H1 (cell line): ENCODE measurements around the gene RAB31. TPM values are rescaled to one million over a fixed set of nuclear protein-coding genes. Genes with fewer than 3 reads are reported as not detected.
A peak's percentile ranks its signal among the peaks of the same experiment; 100 is the strongest.

Experiments used
- CTCF ChIA-PET: fragments of 300-600 bp; sonication (Branson Sonifier 250); formaldehyde crosslinking; loops from one replicate; lab custom pipeline; 2021; ENCODE audit not compliant: partially characterized antibody; lab: Charles Lee
- POLR2A ChIA-PET: fragments of 300-600 bp; sonication (Branson Sonifier 250); formaldehyde crosslinking; loops from one replicate; lab custom pipeline; 2021; ENCODE audit warnings: inconsistent platforms; ENCODE audit not compliant: partially characterized antibody; lab: Charles Lee
- DNase-seq, 2 experiments: peaks; one replicate each; pipeline versions ENCODE4 v3.0.0 to v3.0.0-alpha.2; 2010 to 2022; ENCODE audit warnings: low spot score in 2 of 2, low read depth in 1 of 2, mixed read lengths in 1 of 2
- FAIRE-seq: peaks from 2 replicates; lab custom pipeline; 2011; peaks lifted over from hg19 to GRCh38; lab: Jason Lieb, UNC
- H2AFZ ChIP-seq: 2 replicates; pipeline ENCODE4 v1.8.1; 2012; ENCODE audit warnings: low read length, inconsistent platforms
- H2AK5ac ChIP-seq: 2 replicates; pipeline ENCODE4 v1.6.1; 2013; ENCODE audit warnings: low read depth, low read length
- H2BK120ac ChIP-seq: replicated peaks from 2 replicates; pipeline ENCODE3; 2013; ENCODE audit warnings: low read depth, low read length, inconsistent platforms
- H2BK12ac ChIP-seq: 2 replicates; pipeline ENCODE4 v1.6.1; 2013; ENCODE audit warnings: low read depth, low read length
- H2BK15ac ChIP-seq: 2 replicates; pipeline ENCODE4 v1.6.1; 2013; ENCODE audit warnings: low read length
- H2BK20ac ChIP-seq: 2 replicates; pipeline ENCODE4 v1.6.1; 2013; ENCODE audit warnings: low read length
- H2BK5ac ChIP-seq: 2 replicates; pipeline ENCODE4 v1.6.1; 2013; ENCODE audit warnings: low read depth, low read length
- H3K14ac ChIP-seq: 2 replicates; pipeline ENCODE4 v1.6.1; 2013; ENCODE audit warnings: inconsistent platforms; ENCODE audit not compliant: insufficient read length
- H3K18ac ChIP-seq: 2 replicates; pipeline ENCODE4 v1.6.1; 2013; ENCODE audit warnings: low read length; ENCODE audit errors: extremely low read depth
- H3K23ac ChIP-seq: 2 replicates; pipeline ENCODE4 v1.6.1; 2013; ENCODE audit warnings: inconsistent platforms; ENCODE audit not compliant: insufficient read length
- H3K23me2 ChIP-seq: 2 replicates; pipeline ENCODE4 v1.6.1; 2013; ENCODE audit warnings: low read depth, low read length
- H3K27ac ChIP-seq: 2 replicates; pipeline ENCODE4 v1.6.1; 2011; ENCODE audit warnings: low read depth, low read length, inconsistent platforms
- H3K27me3 ChIP-seq, 4 experiments: replicated peaks in 1 of 4; 1 replicate in 1 of 4; 2 replicates in 3 of 4; pipeline versions ENCODE4 v1.6.1 to v1.8.1; 2011 to 2013; ENCODE audit warnings: low read length in 3 of 4, mild to moderate bottlenecking in 3 of 4, inconsistent platforms in 2 of 4, mixed read lengths in 2 of 4, moderate library complexity in 1 of 4; ENCODE audit not compliant: control insufficient read depth in 3 of 4, insufficient read depth in 3 of 4; ENCODE audit errors: extremely low read depth in 1 of 4
- H3K36me3 ChIP-seq, 4 experiments: 2 replicates each; pipeline versions ENCODE4 v1.6.1 to v1.8.1; 2011 to 2013; ENCODE audit warnings: mild to moderate bottlenecking in 4 of 4, low read length in 3 of 4, moderate library complexity in 2 of 4, control low read depth in 1 of 4, inconsistent platforms in 1 of 4; ENCODE audit not compliant: insufficient read depth in 4 of 4, control insufficient read depth in 2 of 4
- H3K4ac ChIP-seq: replicated peaks from 2 replicates; pipeline ENCODE3; 2013; ENCODE audit warnings: low read length, low read depth, mixed read lengths, inconsistent platforms; ENCODE audit not compliant: insufficient read length
- H3K4me1 ChIP-seq, 4 experiments: replicated peaks in 1 of 4; 1 replicate in 1 of 4; 2 replicates in 3 of 4; pipeline versions ENCODE4 v1.6.1 to v1.8.1; 2011 to 2013; ENCODE audit warnings: low read length in 3 of 4, inconsistent platforms in 2 of 4, mixed read lengths in 1 of 4; ENCODE audit not compliant: insufficient read depth in 4 of 4, control insufficient read depth in 3 of 4
- H3K4me2 ChIP-seq, 2 experiments: 2 replicates each; pipeline versions ENCODE4 v1.6.1 to v1.8.1; 2011 to 2013; ENCODE audit warnings: low read depth in 2 of 2, low read length in 2 of 2, control low read depth in 1 of 2, inconsistent platforms in 1 of 2, mild to moderate bottlenecking in 1 of 2; ENCODE audit not compliant: insufficient read depth in 1 of 2
- H3K4me3 ChIP-seq, 4 experiments: fragments of 200-600, 300-600 bp in 1 of 4; sonication (generic), shearing (Covaris generic), sonication (Bioruptor Twin) in 1 of 4; 2 replicates each; pipeline versions ENCODE4 v1.5.1 to v1.8.1; 2011 to 2016; ENCODE audit warnings: low read length in 4 of 4, low read depth in 3 of 4, control low read depth in 2 of 4, inconsistent platforms in 2 of 4, mild to moderate bottlenecking in 2 of 4, mixed read lengths in 1 of 4, moderate library complexity in 1 of 4; ENCODE audit not compliant: insufficient read depth in 2 of 4; ENCODE audit errors: extremely low read depth in 1 of 4
- H3K56ac ChIP-seq: replicated peaks from 2 replicates; pipeline ENCODE3; 2013; ENCODE audit warnings: low read depth, mild to moderate bottlenecking, mixed read lengths, low read length, inconsistent platforms; ENCODE audit not compliant: insufficient read length
- H3K79me1 ChIP-seq: 2 replicates; pipeline ENCODE4 v1.6.1; 2013; ENCODE audit warnings: low read depth, low read length, control low read depth
- H3K79me2 ChIP-seq, 2 experiments: 2 replicates each; pipeline versions ENCODE4 v1.6.1 to v1.8.1; 2012 to 2013; ENCODE audit warnings: low read length in 2 of 2, mild to moderate bottlenecking in 2 of 2, inconsistent platforms in 1 of 2; ENCODE audit not compliant: insufficient read depth in 2 of 2, control insufficient read depth in 1 of 2
- H3K9ac ChIP-seq, 4 experiments: replicated peaks in 1 of 4; 1 replicate in 1 of 4; 2 replicates in 3 of 4; pipeline versions ENCODE4 v1.6.1 to v1.8.1; 2011 to 2013; ENCODE audit warnings: low read depth in 3 of 4, low read length in 3 of 4, control low read depth in 2 of 4, mild to moderate bottlenecking in 2 of 4, moderate library complexity in 2 of 4, inconsistent platforms in 1 of 4; ENCODE audit errors: extremely low read depth in 1 of 4
- H3K9me3 ChIP-seq, 2 experiments: 2 replicates each; pipeline versions ENCODE4 v1.6.1 to v1.8.1; 2012 to 2013; ENCODE audit warnings: mild to moderate bottlenecking in 2 of 2, moderate library complexity in 2 of 2, control low read depth in 1 of 2, inconsistent platforms in 1 of 2, low read depth in 1 of 2, low read length in 1 of 2, mixed read lengths in 1 of 2; ENCODE audit not compliant: insufficient read depth in 2 of 2
- H4K20me1 ChIP-seq, 2 experiments: replicated peaks in 1 of 2; 2 replicates each; pipeline versions ENCODE3 to v1.8.1; 2011 to 2013; ENCODE audit warnings: inconsistent platforms in 2 of 2, low read length in 2 of 2, mild to moderate bottlenecking in 1 of 2; ENCODE audit not compliant: insufficient read depth in 2 of 2, control insufficient read depth in 1 of 2
- H4K5ac ChIP-seq: 2 replicates; pipeline ENCODE4 v1.6.1; 2013; ENCODE audit warnings: low read length, low read depth, mixed read lengths, inconsistent platforms; ENCODE audit not compliant: insufficient read length
- H4K8ac ChIP-seq: 2 replicates; pipeline ENCODE4 v1.8.0; 2013; ENCODE audit warnings: mild to moderate bottlenecking, moderate library complexity, low read length, inconsistent platforms; ENCODE audit not compliant: insufficient read depth; ENCODE audit errors: extremely low read depth
- H4K91ac ChIP-seq: replicated peaks from 2 replicates; pipeline ENCODE3; 2013; ENCODE audit warnings: low read length, mixed read lengths, inconsistent platforms; ENCODE audit not compliant: insufficient read length
- CREB1 ChIP-seq: IDR thresholded peaks from 2 replicates; pipeline ENCODE4 v1.6.1; 2012; ENCODE audit warnings: inconsistent platforms
- SIRT6 ChIP-seq: IDR thresholded peaks from one replicate; pipeline ENCODE4 v1.7.1; 2012; ENCODE audit warnings: low read length, inconsistent platforms
- SP1 ChIP-seq: IDR thresholded peaks from 2 replicates; pipeline ENCODE4 v1.6.1; 2011; ENCODE audit warnings: low read depth, low read length
- WGBS, 2 experiments: shearing (Covaris generic) in 1 of 2; methylation state at CpG; one replicate each; pipeline versions ENCODE4 v1.1.6 to v1.1.7; 2013 to 2015; ENCODE audit warnings: low lambda C conversion rate in 2 of 2, mixed read lengths in 2 of 2, inconsistent platforms in 1 of 2, low coverage in 1 of 2, missing lambda C conversion rate in 1 of 2; ENCODE audit not compliant: insufficient replicate concordance in 2 of 2, insufficient coverage in 1 of 2, insufficient read length in 1 of 2; ENCODE audit errors: extremely low coverage in 1 of 2, missing lambda C conversion rate in 1 of 2; 5-methylcytosine and 5-hydroxymethylcytosine counted together
- polyA plus RNA-seq, 7 experiments: library from polyadenylated mRNA; depleted of rRNA in 3 of 7; stranded (reverse) in 5 of 7; unstranded in 2 of 7; fragments of >200 nt in 5 of 7; fragments of 200-250 nt in 2 of 7; gene quantifications; 1 replicate in 5 of 7; 2 replicates in 1 of 7; 4 replicates in 1 of 7; pipeline versions ENCODE4 v1.2.1 to v1.2.3, GENCODE V29; 2011 to 2013; ENCODE audit warnings: missing spikeins in 2 of 7, mixed read lengths in 2 of 7
- total RNA-seq: library from RNA; stranded (reverse); fragmentation: NEBNext Ultra II Directional; extraction: Animal tissue kit (Norgen Biotek cat#: 25700); gene quantifications from 2 replicates; pipeline ENCODE4 v1.2.1, GENCODE V29; 2021

RAB31 gene
- total and polyA plus RNA-seq, 2 of the 8 experiments (the other 6 are each of a cell fraction or from before 2014, with no cell fraction given): 15.2 to 40.9 TPM

- Histone ChIP-seq H3K27ac (no peak overlapping the region), H2BK20ac (no peak overlapping the region), H4K20me1 (no peaks in the 10 kb centered on the region), H3K4me3 (no peak overlapping the region), H2BK12ac (no peak overlapping the region), H2AFZ (no peak overlapping the region), H2BK5ac (no peak overlapping the region), H3K79me2 (no peaks in the 10 kb centered on the region), H3K4me2 (no peak overlapping the region), H3K56ac (no peak overlapping the region), H3K9me3 (no peaks in the 10 kb centered on the region), H3K23me2 (no peaks in the 10 kb centered on the region), H3K23ac (no peak overlapping the region), H2AK5ac (no peak overlapping the region), H3K27me3 (no peaks in the 10 kb centered on the region), H3K14ac (no peak overlapping the region), H3K9ac (no peak overlapping the region), H4K5ac (no peak overlapping the region), H2BK15ac (no peak overlapping the region), H3K18ac (no peak overlapping the region), H3K4ac (no peak overlapping the region), H3K36me3 (no peaks in the 10 kb centered on the region), H4K8ac (no peak overlapping the region), H4K91ac (no peak overlapping the region), H3K79me1 (no peaks in the 10 kb centered on the region), H2BK120ac (no peak overlapping the region), H3K4me1 (peaks cover 2 to 9% (median 3%) of the 10 kb centered on the region in 4 experiments)
- CTCF ChIA-PET: interaction anchor here (0.9 kb wide), 1 partner anchor 53 kb away, joined by 3 read pairs; no protein-coding TSS in a partner anchor
- POLR2A ChIA-PET: interaction anchor here (1.6 kb wide), 1 partner anchor 15 kb away, joined by 3 read pairs; no protein-coding TSS in a partner anchor
- FAIRE-seq: no peak
- TF ChIP-seq SP1 (no peak), SIRT6 (no peak), CREB1 (no peak)
- WGBS, 2 experiments: 92% methylated on average over 10 of the region's 10 CpGs; no CpG with 5 or more reads in 1 of the 2 experiments
- DNase-seq: peak in 1 of 2 experiments; percentile 30
Observed at GRCh38 chr18:9775178-9775577, 67.1 kb downstream of the RAB31 start.
